ENCODE measurements around the gene TNIP3.

TNIP3 gene

GRCh38 chr4:121138039-121138825 is 25.9 kb downstream of the TNIP3 start:
- DNase-seq (ENCODE audit: low read depth) = peak; percentile 9

- DNase-seq (ENCODE audit: low read depth) = no peak
Measured at GRCh38 chr4:121130326-121130660, 33.8 kb downstream of the TNIP3 start.

- no peak for DNase-seq (ENCODE audit: low read depth)
Measured at GRCh38 chr4:121129606-121130325, 34.4 kb downstream of the TNIP3 start.

- no peak for DNase-seq (ENCODE audit: low read depth)
Measured at GRCh38 chr4:121127100-121127499, 37.0 kb downstream of the TNIP3 start.

GRCh38 chr4:121126449-121127006 is 37.6 kb downstream of the TNIP3 start:
- DNase-seq (ENCODE audit: low read depth) = no peak

GRCh38 chr4:121125498-121125885 is 38.6 kb downstream of the TNIP3 start:
- no peak for DNase-seq (ENCODE audit: low read depth)

- DNase-seq (ENCODE audit: low read depth) = no peak
Measured at GRCh38 chr4:121122661-121123060, 41.5 kb downstream of the TNIP3 start.

- DNase-seq (ENCODE audit: low read depth) = no peak
Measured at GRCh38 chr4:121119715-121120114, 44.4 kb downstream of the TNIP3 start.

- no peak for DNase-seq (ENCODE audit: low read depth)
Measured at GRCh38 chr4:121118344-121118743, 45.8 kb downstream of the TNIP3 start.

GRCh38 chr4:121114756-121115155 is 49.4 kb downstream of the TNIP3 start:
- DNase-seq (ENCODE audit: low read depth) = no peak

GRCh38 chr4:121112530-121112929 is 51.6 kb downstream of the TNIP3 start:
- no peak for DNase-seq (ENCODE audit: low read depth)

GRCh38 chr4:121108557-121108956 is 55.6 kb downstream of the TNIP3 start:
- no peak for DNase-seq (ENCODE audit: low read depth)

- no peak for DNase-seq (ENCODE audit: low read depth)
Measured at GRCh38 chr4:121107507-121107906, 56.6 kb downstream of the TNIP3 start.

GRCh38 chr4:121100093-121100775 is 63.9 kb downstream of the TNIP3 start:
- no peak for DNase-seq (ENCODE audit: low read depth)

GRCh38 chr4:121098266-121098665 is 65.9 kb downstream of the TNIP3 start:
- DNase-seq (ENCODE audit: low read depth) = no peak

- no peak for DNase-seq (ENCODE audit: low read depth)
Measured at GRCh38 chr4:121096629-121097028, 67.5 kb downstream of the TNIP3 start.

GRCh38 chr4:121096191-121096590 is 67.9 kb downstream of the TNIP3 start:
- no peak for DNase-seq (ENCODE audit: low read depth)

GRCh38 chr4:121094297-121094966 is 69.7 kb downstream of the TNIP3 start:
- DNase-seq (ENCODE audit: low read depth) = no peak

- no peak for DNase-seq (ENCODE audit: low read depth)
Measured at GRCh38 chr4:121093261-121093660, 70.9 kb downstream of the TNIP3 start.

- no peak for DNase-seq (ENCODE audit: low read depth)
Measured at GRCh38 chr4:121091941-121092340, 72.2 kb downstream of the TNIP3 start.

- DNase-seq (ENCODE audit: low read depth) = no peak
Measured at GRCh38 chr4:121088867-121089266, 75.3 kb downstream of the TNIP3 start.
